ENCODE data around the gene GVQW3.
"Not testable (repeated sequence)": the region's sequence is repeated elsewhere in the genome, so short reads cannot be mapped to it uniquely, and the experiment has no call there.

GVQW3 gene

GRCh38 chr11:76391021-76391420 is 9.9 kb downstream of the GVQW3 start:
- H3K9me3 ChIP-seq (ENCODE audit: low read length) = no peaks in the 10 kb centered on the region
- no peak overlapping the region for H3K27ac ChIP-seq (ENCODE audit: low read depth, low read length)
- no peaks in the 10 kb centered on the region for H3K36me3 ChIP-seq (ENCODE audit: insufficient read depth, low read length)
- H3K27me3 ChIP-seq (ENCODE audit: control insufficient read depth in 1 of 2, insufficient read depth in 2 of 2, low read length in 2 of 2) = no peaks in the 10 kb centered on the region
- H3K4me1 ChIP-seq (ENCODE audit: insufficient read depth, low read length) = peaks cover 7% of the 10 kb centered on the region
- no peak overlapping the region for H3K4me3 ChIP-seq (ENCODE audit: low read depth in 1 of 2, low read length in 2 of 2)
- no peak overlapping the region for H3K9ac ChIP-seq (ENCODE audit: low read length)

GRCh38 chr11:76391811-76392475 is 10.8 kb downstream of the GVQW3 start:
- no peaks in the 10 kb centered on the region for H3K36me3 ChIP-seq (ENCODE audit: insufficient read depth, low read length)
- H3K4me3 ChIP-seq (ENCODE audit: low read depth in 1 of 2, low read length in 2 of 2) = no peak overlapping the region
- peaks cover 7% of the 10 kb centered on the region for H3K4me1 ChIP-seq (ENCODE audit: insufficient read depth, low read length)
- no peaks in the 10 kb centered on the region for H3K9me3 ChIP-seq (ENCODE audit: low read length)
- no peak overlapping the region for H3K27ac ChIP-seq (ENCODE audit: low read depth, low read length)
- H3K27me3 ChIP-seq (ENCODE audit: control insufficient read depth in 1 of 2, insufficient read depth in 2 of 2, low read length in 2 of 2) = no peaks in the 10 kb centered on the region
- no peak overlapping the region for H3K9ac ChIP-seq (ENCODE audit: low read length)

- no peaks in the 10 kb centered on the region for H3K27me3 ChIP-seq (ENCODE audit: control insufficient read depth in 1 of 2, insufficient read depth in 2 of 2, low read length in 2 of 2)
- H3K9ac ChIP-seq (ENCODE audit: low read length) = no peak overlapping the region
- no peaks in the 10 kb centered on the region for H3K36me3 ChIP-seq (ENCODE audit: insufficient read depth, low read length)
- H3K9me3 ChIP-seq (ENCODE audit: low read length) = no peaks in the 10 kb centered on the region
- H3K4me3 ChIP-seq (ENCODE audit: low read depth in 1 of 2, low read length in 2 of 2) = no peak overlapping the region
- H3K4me1 ChIP-seq (ENCODE audit: insufficient read depth, low read length) = peaks cover 7% of the 10 kb centered on the region
- H3K27ac ChIP-seq (ENCODE audit: low read depth, low read length) = no peak overlapping the region
These were observed 11.7 kb downstream of the GVQW3 start for GRCh38 chr11:76392870-76393269.

- H3K4me3 ChIP-seq (ENCODE audit: low read depth in 1 of 2, low read length in 2 of 2) = no peak overlapping the region
- H3K36me3 ChIP-seq (ENCODE audit: insufficient read depth, low read length) = no peaks in the 10 kb centered on the region
- H3K9me3 ChIP-seq (ENCODE audit: low read length) = no peaks in the 10 kb centered on the region
- H3K27ac ChIP-seq (ENCODE audit: low read depth, low read length) = no peak overlapping the region
- H3K4me1 ChIP-seq (ENCODE audit: insufficient read depth, low read length) = peaks cover 7% of the 10 kb centered on the region
- no peaks in the 10 kb centered on the region for H3K27me3 ChIP-seq (ENCODE audit: control insufficient read depth in 1 of 2, insufficient read depth in 2 of 2, low read length in 2 of 2)
- no peak overlapping the region for H3K9ac ChIP-seq (ENCODE audit: low read length)
These were observed 13.3 kb downstream of the GVQW3 start for GRCh38 chr11:76394411-76394810.

- H3K36me3 ChIP-seq (ENCODE audit: insufficient read depth, low read length) = no peaks in the 10 kb centered on the region
- H3K27me3 ChIP-seq (ENCODE audit: control insufficient read depth in 1 of 2, insufficient read depth in 2 of 2, low read length in 2 of 2) = no peaks in the 10 kb centered on the region
- no peak overlapping the region for H3K27ac ChIP-seq (ENCODE audit: low read depth, low read length)
- no peak overlapping the region for H3K4me3 ChIP-seq (ENCODE audit: low read depth in 1 of 2, low read length in 2 of 2)
- H3K9ac ChIP-seq (ENCODE audit: low read length) = no peak overlapping the region
- H3K9me3 ChIP-seq (ENCODE audit: low read length) = no peaks in the 10 kb centered on the region
- H3K4me1 ChIP-seq (ENCODE audit: insufficient read depth, low read length) = peaks cover 7% of the 10 kb centered on the region
These were observed 14.2 kb downstream of the GVQW3 start for GRCh38 chr11:76395296-76395695.

GRCh38 chr11:76397383-76397782 is 16.3 kb downstream of the GVQW3 start:
- Histone ChIP-seq H3K4me3 (ENCODE audit: low read depth in 1 of 2, low read length in 2 of 2) (no peak overlapping the region), H3K9me3 (ENCODE audit: low read length) (no peaks in the 10 kb centered on the region), H3K4me1 (ENCODE audit: insufficient read depth, low read length) (no peaks in the 10 kb centered on the region), H3K27me3 (ENCODE audit: control insufficient read depth in 1 of 2, insufficient read depth in 2 of 2, low read length in 2 of 2) (no peaks in the 10 kb centered on the region), H3K36me3 (ENCODE audit: insufficient read depth, low read length) (no peaks in the 10 kb centered on the region), H3K9ac (ENCODE audit: low read length) (no peak overlapping the region), H3K27ac (ENCODE audit: low read depth, low read length) (no peak overlapping the region)

- H3K27me3 ChIP-seq (ENCODE audit: control insufficient read depth in 1 of 2, insufficient read depth in 2 of 2, low read length in 2 of 2) = no peaks in the 10 kb centered on the region
- H3K27ac ChIP-seq (ENCODE audit: low read depth, low read length) = no peak overlapping the region
- H3K9ac ChIP-seq (ENCODE audit: low read length) = no peak overlapping the region
- no peak overlapping the region for H3K4me3 ChIP-seq (ENCODE audit: low read depth in 1 of 2, low read length in 2 of 2)
- H3K4me1 ChIP-seq (ENCODE audit: insufficient read depth, low read length) = no peaks in the 10 kb centered on the region
- no peaks in the 10 kb centered on the region for H3K9me3 ChIP-seq (ENCODE audit: low read length)
- H3K36me3 ChIP-seq (ENCODE audit: insufficient read depth, low read length) = no peaks in the 10 kb centered on the region
These were observed 19.8 kb downstream of the GVQW3 start for GRCh38 chr11:76400967-76401366.

GRCh38 chr11:76401484-76401883 is 20.4 kb downstream of the GVQW3 start:
- not testable (repeated sequence) for H3K9ac ChIP-seq (ENCODE audit: low read length); H3K36me3 ChIP-seq (ENCODE audit: insufficient read depth, low read length); H3K27me3 ChIP-seq (ENCODE audit: control insufficient read depth in 1 of 2, insufficient read depth in 2 of 2, low read length in 2 of 2); H3K4me3 ChIP-seq (ENCODE audit: low read depth in 1 of 2, low read length in 2 of 2); H3K27ac ChIP-seq (ENCODE audit: low read depth, low read length); H3K4me1 ChIP-seq (ENCODE audit: insufficient read depth, low read length); H3K9me3 ChIP-seq (ENCODE audit: low read length)

- H3K27ac ChIP-seq (ENCODE audit: low read depth, low read length) = no peak overlapping the region
These were observed 25.2 kb downstream of the GVQW3 start for GRCh38 chr11:76406359-76406758.

GRCh38 chr11:76408171-76408965 is 27.2 kb downstream of the GVQW3 start:
- H3K27me3 ChIP-seq (ENCODE audit: control insufficient read depth in 1 of 2, insufficient read depth in 2 of 2, low read length in 2 of 2) = no peaks in the 10 kb centered on the region
- no peaks in the 10 kb centered on the region for H3K36me3 ChIP-seq (ENCODE audit: insufficient read depth, low read length)
- no peak overlapping the region for H3K4me3 ChIP-seq (ENCODE audit: low read depth in 1 of 2, low read length in 2 of 2)
- H3K27ac ChIP-seq (ENCODE audit: low read depth, low read length) = no peak overlapping the region
- no peaks in the 10 kb centered on the region for H3K9me3 ChIP-seq (ENCODE audit: low read length)
- no peak overlapping the region for H3K9ac ChIP-seq (ENCODE audit: low read length)
- no peaks in the 10 kb centered on the region for H3K4me1 ChIP-seq (ENCODE audit: insufficient read depth, low read length)

More at GRCh38 chr11:76406359-76406758, 25.2 kb downstream of the GVQW3 start:
- H3K4me1 ChIP-seq (ENCODE audit: insufficient read depth, low read length) = no peaks in the 10 kb centered on the region
- H3K27me3 ChIP-seq (ENCODE audit: control insufficient read depth in 1 of 2, insufficient read depth in 2 of 2, low read length in 2 of 2) = no peaks in the 10 kb centered on the region
- H3K36me3 ChIP-seq (ENCODE audit: insufficient read depth, low read length) = no peaks in the 10 kb centered on the region
- no peaks in the 10 kb centered on the region for H3K9me3 ChIP-seq (ENCODE audit: low read length)
- H3K4me3 ChIP-seq (ENCODE audit: low read depth in 1 of 2, low read length in 2 of 2) = no peak overlapping the region
- no peak overlapping the region for H3K9ac ChIP-seq (ENCODE audit: low read length)

GRCh38 chr11:76410851-76411357 is 29.8 kb downstream of the GVQW3 start:
- Histone ChIP-seq H3K9ac (ENCODE audit: low read length) (no peak overlapping the region), H3K27ac (ENCODE audit: low read depth, low read length) (no peak overlapping the region), H3K4me3 (ENCODE audit: low read depth in 1 of 2, low read length in 2 of 2) (no peak overlapping the region), H3K36me3 (ENCODE audit: insufficient read depth, low read length) (no peaks in the 10 kb centered on the region), H3K27me3 (ENCODE audit: control insufficient read depth in 1 of 2, insufficient read depth in 2 of 2, low read length in 2 of 2) (no peaks in the 10 kb centered on the region), H3K4me1 (ENCODE audit: insufficient read depth, low read length) (no peaks in the 10 kb centered on the region), H3K9me3 (ENCODE audit: low read length) (no peaks in the 10 kb centered on the region)
